ENCODE data around the gene MAP3K7.
"Not testable (repeated sequence)": the region's sequence is repeated elsewhere in the genome, so short reads cannot be mapped to it uniquely, and the experiment has no call there.

Gene MAP3K7

GRCh38 chr6:90578894-90579549, 7.8 kb downstream of the MAP3K7 start:
- no peak for TF ChIP-seq CTCF (IDR thresholded peaks at IDR 0.05; ENCODE audit: low read depth, low read length)
- no peak overlapping the region for H3K4me3 ChIP-seq (ENCODE audit: low read depth, low read length)

- TF ChIP-seq CTCF (IDR thresholded peaks at IDR 0.05; ENCODE audit: low read depth, low read length): no peak
- H3K4me3 ChIP-seq (ENCODE audit: low read depth, low read length): no peak overlapping the region
These were observed 11.6 kb downstream of the MAP3K7 start for GRCh38 chr6:90575267-90575666.

- no peak for TF ChIP-seq CTCF (IDR thresholded peaks at IDR 0.05; ENCODE audit: low read depth, low read length)
- no peak overlapping the region for H3K4me3 ChIP-seq (ENCODE audit: low read depth, low read length)
These were observed 12.3 kb downstream of the MAP3K7 start for GRCh38 chr6:90574610-90575009.

- no peak for TF ChIP-seq CTCF (IDR thresholded peaks at IDR 0.05; ENCODE audit: low read depth, low read length)
These were observed 13.2 kb downstream of the MAP3K7 start for GRCh38 chr6:90573624-90574023.

GRCh38 chr6:90572856-90573255, 14.0 kb downstream of the MAP3K7 start:
- TF ChIP-seq CTCF (IDR thresholded peaks at IDR 0.05; ENCODE audit: low read depth, low read length): no peak

More at GRCh38 chr6:90573624-90574023, 13.2 kb downstream of the MAP3K7 start:
- H3K4me3 ChIP-seq (ENCODE audit: low read depth, low read length): no peak overlapping the region

GRCh38 chr6:90569223-90569622, 17.6 kb downstream of the MAP3K7 start:
- no peak for TF ChIP-seq CTCF (IDR thresholded peaks at IDR 0.05; ENCODE audit: low read depth, low read length)
- H3K4me3 ChIP-seq (ENCODE audit: low read depth, low read length): no peak overlapping the region

More at GRCh38 chr6:90572856-90573255, 14.0 kb downstream of the MAP3K7 start:
- no peak overlapping the region for H3K4me3 ChIP-seq (ENCODE audit: low read depth, low read length)

- H3K4me3 ChIP-seq (ENCODE audit: low read depth, low read length): not testable (repeated sequence)
These were observed 19.2 kb downstream of the MAP3K7 start for GRCh38 chr6:90567682-90568081.

- H3K4me3 ChIP-seq (ENCODE audit: low read depth, low read length): not testable (repeated sequence)
These were observed 24.5 kb downstream of the MAP3K7 start for GRCh38 chr6:90562341-90562740.
